BLaER1 treated with 17β-estradiol and CSF1 and Interleukin-3, amounts not matched to agents 10 nM and 100 nM (cell line): Measurements from ENCODE around the gene TLCD5.

ENCODE experiments used
- H3K27ac ChIP-seq, 11 experiments: shearing (Covaris generic); formaldehyde crosslinking; 2 replicates each; pipeline ENCODE4 v1.8.1; 2022
- H3K27me3 ChIP-seq, 11 experiments: shearing (Covaris generic); formaldehyde crosslinking; 2 replicates each; pipeline ENCODE4 v1.8.1; 2022
- H3K36me3 ChIP-seq, 11 experiments: shearing (Covaris generic); formaldehyde crosslinking; 2 replicates each; pipeline ENCODE4 v1.8.1; 2022
- H3K4me1 ChIP-seq, 10 experiments: shearing (Covaris generic); formaldehyde crosslinking; 2 replicates each; pipeline ENCODE4 v1.8.1; 2022
- H3K4me2 ChIP-seq, 11 experiments: shearing (Covaris generic); formaldehyde crosslinking; 2 replicates each; pipeline ENCODE4 v1.8.1; 2022
- H3K4me3 ChIP-seq, 10 experiments: shearing (Covaris generic); formaldehyde crosslinking; 2 replicates each; pipeline ENCODE4 v1.8.1; 2022
- H3K9ac ChIP-seq, 11 experiments: shearing (Covaris generic); formaldehyde crosslinking; 2 replicates each; pipeline ENCODE4 v1.8.1; 2022
- H3K9me3 ChIP-seq, 11 experiments: shearing (Covaris generic); formaldehyde crosslinking; replicated peaks in 1 of 11; 2 replicates each; pipeline ENCODE4 v1.8.1; 2022
- H4K20me1 ChIP-seq, 11 experiments: shearing (Covaris generic); formaldehyde crosslinking; 2 replicates each; pipeline ENCODE4 v1.8.1; 2022
- Cebpa-rat ChIP-seq, 11 experiments: shearing (Covaris generic); IDR thresholded peaks; 2 replicates each; pipeline ENCODE4 v1.8.1; 2022

Gene TLCD5

GRCh38 chr11:120365512-120365911 lies 40.4 kb downstream of the TLCD5 start:
- Histone ChIP-seq H3K4me1 (peaks cover 0 to 7% (median 0%) of the 10 kb centered on the region in 10 experiments; a peak in 1 of 20 replicates), H3K27me3 (peaks cover 0 to 43% (median 0%) of the 10 kb centered on the region in 11 experiments; a peak in 4 of 22 replicates), H3K9me3 (peaks cover 0 to 7% (median 0%) of the 10 kb centered on the region in 11 experiments; a peak in 6 of 22 replicates), H3K4me3 (no peak overlapping the region), H4K20me1 (peaks cover 37 to 100% (median 89%) of the 10 kb centered on the region in 11 experiments; a peak in 21 of 22 replicates), H3K4me2 (no peak overlapping the region), H3K27ac (no peak overlapping the region), H3K36me3 (0 out of 22 replicates have a peak, but pooled peaks cover 0 to under 1% (median 0%) of the 10 kb centered on the region in 11 experiments), H3K9ac (no peak overlapping the region)
- TF ChIP-seq Cebpa-rat (IDR thresholded peaks at IDR 0.05): no peak

GRCh38 chr11:120372296-120372695 lies 47.2 kb downstream of the TLCD5 start:
- Histone ChIP-seq H3K27ac (no peak overlapping the region), H4K20me1 (peaks cover 18 to 99% (median 77%) of the 10 kb centered on the region in 11 experiments; a peak in 21 of 22 replicates), H3K4me3 (no peak overlapping the region), H3K4me1 (peaks cover 6 to 22% (median 15%) of the 10 kb centered on the region in 10 experiments; a peak in 19 of 20 replicates), H3K9ac (no peak overlapping the region), H3K36me3 (peaks cover 0 to 2% (median 1%) of the 10 kb centered on the region in 11 experiments; a peak in 6 of 22 replicates), H3K9me3 (peaks cover 0 to 7% (median 3%) of the 10 kb centered on the region in 11 experiments; a peak in 18 of 22 replicates), H3K4me2 (no peak overlapping the region), H3K27me3 (peaks cover 0 to 44% (median 0%) of the 10 kb centered on the region in 11 experiments; a peak in 4 of 22 replicates)
- TF ChIP-seq Cebpa-rat (IDR thresholded peaks at IDR 0.05): no peak

DNA sequence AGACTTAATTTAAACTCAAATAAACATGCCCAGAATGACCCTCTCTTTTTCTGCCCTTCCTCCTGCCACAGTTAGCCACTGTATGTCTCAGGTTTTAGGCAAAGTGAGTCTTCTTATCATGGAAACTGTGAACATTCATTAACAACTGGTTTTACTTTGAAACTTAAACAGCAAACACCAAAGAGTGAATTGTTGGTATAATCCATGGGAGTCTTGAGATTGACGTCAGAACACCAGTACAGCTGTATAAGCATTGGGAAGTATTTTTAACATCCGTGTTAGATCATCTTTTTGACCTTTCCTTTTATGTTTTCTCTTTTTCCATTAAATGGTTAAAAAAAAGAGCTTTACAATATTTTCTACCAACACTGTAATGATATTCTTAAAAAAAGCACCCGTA lies 50.0 kb downstream of the TLCD5 start:
- Histone ChIP-seq H3K9ac (no peak overlapping the region), H3K4me3 (no peak overlapping the region), H3K4me2 (no peak overlapping the region), H3K27me3 (peaks cover 0 to 39% (median 0%) of the 10 kb centered on the region in 11 experiments; a peak in 4 of 22 replicates), H3K36me3 (peaks cover 0 to 14% (median 4%) of the 10 kb centered on the region in 11 experiments; a peak in 7 of 22 replicates), H3K9me3 (peaks cover 10 to 23% (median 19%) of the 10 kb centered on the region in 11 experiments), H3K4me1 (peaks cover 10 to 22% (median 20%) of the 10 kb centered on the region in 10 experiments), H4K20me1 (peaks cover 10 to 99% (median 51%) of the 10 kb centered on the region in 11 experiments; a peak in 20 of 22 replicates), H3K27ac (no peak overlapping the region)
- TF ChIP-seq Cebpa-rat (IDR thresholded peaks at IDR 0.05): no peak

GRCh38 chr11:120376547-120377182 lies 51.6 kb downstream of the TLCD5 start:
- no peak for TF ChIP-seq Cebpa-rat (IDR thresholded peaks at IDR 0.05)
- peaks cover 3 to 99% (median 48%) of the 10 kb centered on the region in 11 experiments; a peak in 21 of 22 replicates for H4K20me1 ChIP-seq
- peaks cover 0 to 14% (median 4%) of the 10 kb centered on the region in 11 experiments; a peak in 7 of 22 replicates for H3K36me3 ChIP-seq
- no peak overlapping the region for H3K4me2 ChIP-seq
- H3K4me3 ChIP-seq: no peak overlapping the region
- H3K27me3 ChIP-seq: peaks cover 0 to 32% (median 0%) of the 10 kb centered on the region in 11 experiments; a peak in 4 of 22 replicates
- peaks cover 10 to 26% (median 19%) of the 10 kb centered on the region in 11 experiments for H3K9me3 ChIP-seq
- H3K27ac ChIP-seq: no peak overlapping the region
- no peak overlapping the region for H3K9ac ChIP-seq
- peaks cover 10 to 26% (median 18%) of the 10 kb centered on the region in 10 experiments for H3K4me1 ChIP-seq

DNA sequence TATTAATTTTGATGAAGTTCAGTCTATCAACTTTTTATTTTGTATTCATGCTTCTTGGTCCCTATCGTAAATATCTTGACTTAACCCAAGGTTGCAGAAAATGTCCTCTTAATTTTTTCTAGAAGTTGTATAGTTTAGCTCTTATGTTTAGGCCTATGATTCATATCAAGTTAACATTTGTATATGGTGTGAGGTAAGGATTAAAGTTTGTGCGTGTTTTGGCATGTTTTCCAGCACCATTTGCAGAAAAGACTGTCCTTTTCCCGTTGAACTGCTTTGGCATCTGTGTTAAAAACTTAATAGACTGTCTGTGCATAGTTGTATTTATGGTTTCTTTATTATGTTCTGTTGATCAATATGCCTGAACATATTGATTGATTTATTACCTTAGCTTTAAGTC lies 53.4 kb downstream of the TLCD5 start:
- Histone ChIP-seq H3K27ac (no peak overlapping the region), H3K4me1 (peaks cover 9 to 20% (median 14%) of the 10 kb centered on the region in 10 experiments), H3K27me3 (peaks cover 0 to 15% (median 0%) of the 10 kb centered on the region in 11 experiments; a peak in 4 of 22 replicates), H3K9me3 (peaks cover 19 to 40% (median 31%) of the 10 kb centered on the region in 11 experiments), H3K36me3 (peaks cover 0 to 14% (median 4%) of the 10 kb centered on the region in 11 experiments; a peak in 7 of 22 replicates), H3K9ac (no peak overlapping the region), H3K4me3 (no peak overlapping the region), H3K4me2 (no peak overlapping the region), H4K20me1 (peaks cover 0 to 87% (median 30%) of the 10 kb centered on the region in 11 experiments; a peak in 17 of 22 replicates)
- TF ChIP-seq Cebpa-rat (IDR thresholded peaks at IDR 0.05): no peak

DNA sequence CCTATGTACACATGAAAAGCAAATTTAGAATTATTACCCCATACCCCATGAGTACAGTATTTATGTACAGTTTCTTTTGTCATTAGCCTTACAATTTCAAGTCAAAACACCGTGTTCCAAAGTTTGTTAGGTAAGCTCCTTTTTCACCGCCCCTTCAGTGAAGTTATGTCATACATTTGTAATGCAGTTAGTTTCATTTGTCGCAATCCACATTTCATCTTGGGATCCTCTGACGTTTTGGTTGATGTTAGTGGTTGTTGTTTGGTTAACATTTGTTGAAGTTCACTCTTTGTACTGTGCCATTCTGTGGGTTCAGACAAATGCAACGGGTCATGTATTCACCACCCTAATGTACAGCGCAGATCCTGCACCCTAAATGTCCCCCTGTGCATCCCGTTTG lies 56.3 kb downstream of the TLCD5 start:
- Histone ChIP-seq H3K27ac (no peak overlapping the region), H4K20me1 (peaks cover 0 to 87% (median 40%) of the 10 kb centered on the region in 11 experiments; a peak in 14 of 22 replicates), H3K4me1 (peaks cover 0 to 19% (median 6%) of the 10 kb centered on the region in 10 experiments; a peak in 9 of 20 replicates), H3K4me3 (no peak overlapping the region), H3K9me3 (peaks cover 23 to 41% (median 35%) of the 10 kb centered on the region in 11 experiments), H3K27me3 (no peaks in the 10 kb centered on the region), H3K4me2 (no peak overlapping the region), H3K36me3 (peaks cover 0 to 14% (median 4%) of the 10 kb centered on the region in 11 experiments; a peak in 7 of 22 replicates), H3K9ac (no peak overlapping the region)
- no peak for TF ChIP-seq Cebpa-rat (IDR thresholded peaks at IDR 0.05)
